ENCODE data around the gene SLC34A2. TPM values are rescaled to one million over a fixed set of nuclear protein-coding genes. Genes with fewer than 3 reads are reported as not detected.
"Not testable (repeated sequence)": the region's sequence is repeated elsewhere in the genome, so short reads cannot be mapped to it uniquely, and the experiment has no call there.

The SLC34A2 gene, protein sequence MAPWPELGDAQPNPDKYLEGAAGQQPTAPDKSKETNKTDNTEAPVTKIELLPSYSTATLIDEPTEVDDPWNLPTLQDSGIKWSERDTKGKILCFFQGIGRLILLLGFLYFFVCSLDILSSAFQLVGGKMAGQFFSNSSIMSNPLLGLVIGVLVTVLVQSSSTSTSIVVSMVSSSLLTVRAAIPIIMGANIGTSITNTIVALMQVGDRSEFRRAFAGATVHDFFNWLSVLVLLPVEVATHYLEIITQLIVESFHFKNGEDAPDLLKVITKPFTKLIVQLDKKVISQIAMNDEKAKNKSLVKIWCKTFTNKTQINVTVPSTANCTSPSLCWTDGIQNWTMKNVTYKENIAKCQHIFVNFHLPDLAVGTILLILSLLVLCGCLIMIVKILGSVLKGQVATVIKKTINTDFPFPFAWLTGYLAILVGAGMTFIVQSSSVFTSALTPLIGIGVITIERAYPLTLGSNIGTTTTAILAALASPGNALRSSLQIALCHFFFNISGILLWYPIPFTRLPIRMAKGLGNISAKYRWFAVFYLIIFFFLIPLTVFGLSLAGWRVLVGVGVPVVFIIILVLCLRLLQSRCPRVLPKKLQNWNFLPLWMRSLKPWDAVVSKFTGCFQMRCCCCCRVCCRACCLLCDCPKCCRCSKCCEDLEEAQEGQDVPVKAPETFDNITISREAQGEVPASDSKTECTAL
- under 1 TPM in 1 of 2 donors, not detected in 1; 0.19 TPM for total RNA-seq
- long read RNA-seq, donor 1 = 0 reads
- long read RNA-seq, donor 2 = 0 reads

DNA sequence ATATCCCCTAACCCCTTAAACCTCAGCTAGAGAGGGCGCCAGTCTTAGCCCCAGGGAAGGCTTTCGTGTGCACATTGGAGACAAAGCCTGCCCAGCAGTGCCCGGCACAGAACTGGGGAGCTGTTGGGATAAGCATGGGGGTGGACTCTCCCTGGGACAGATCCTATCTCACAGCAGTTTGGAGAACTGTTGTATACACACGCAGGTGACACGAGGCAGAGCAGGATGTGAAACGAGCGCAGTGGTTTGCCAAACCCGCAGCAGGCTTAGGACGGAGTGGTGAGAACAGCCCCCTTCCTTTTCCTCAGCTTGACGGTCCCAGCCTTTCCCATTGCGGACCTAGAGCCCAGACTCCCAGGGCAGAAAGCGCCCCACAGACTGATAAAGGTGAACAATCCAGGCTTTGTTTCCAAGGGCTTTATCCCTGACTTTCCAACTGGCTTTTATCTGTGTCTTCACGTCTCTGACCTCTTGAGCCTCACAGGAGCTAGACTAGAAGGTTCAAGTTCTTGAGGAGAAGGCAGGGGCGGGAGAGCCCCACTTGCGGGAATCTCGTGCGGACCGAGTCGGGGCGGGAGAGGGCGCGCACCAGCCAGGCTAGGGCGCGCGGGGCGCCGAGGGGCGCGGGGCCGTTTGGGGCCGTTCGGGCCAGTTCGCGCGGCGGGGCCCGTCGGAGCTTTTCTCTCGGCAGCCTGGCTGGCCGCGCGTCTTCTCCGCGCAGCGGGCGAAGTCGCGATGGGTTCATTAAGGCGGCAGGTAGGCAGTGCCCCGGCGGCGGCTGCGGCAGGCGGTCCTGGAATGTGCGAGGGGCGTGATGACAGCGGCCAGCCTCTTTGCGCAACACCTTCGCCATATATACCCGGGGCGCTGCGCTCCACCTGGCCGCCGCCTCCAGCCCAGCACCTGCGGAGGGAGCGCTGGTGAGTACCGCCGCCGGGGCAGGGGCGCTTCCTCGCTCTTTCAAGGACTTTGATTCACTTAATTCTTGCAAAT is at the start of gene SLC34A2:
Gene SLC34A2 (plus strand): TSS at position 881 of the 993 bp plus-strand sequence. CDS start 6,650 bp downstream, outside the sequence.
- DNase-seq (ENCODE audit: low spot score) = peak; percentile 34
- intact Hi-C loops (cut with DNase I) = loop anchor here in 1 of 2 donors (5.0 kb wide), 1 partner anchor 1923 kb away; no protein-coding TSS in a partner anchor

- DNase-seq (ENCODE audit: low spot score) = no peak
- intact Hi-C loops (cut with DNase I) = no loop called here
Measured at GRCh38 chr4:25608644-25609043, 47.0 kb upstream of the SLC34A2 start.

- DNase-seq (ENCODE audit: low spot score) = no peak
- intact Hi-C loops (cut with DNase I) = no loop called here
Measured at GRCh38 chr4:25609976-25610375, 45.7 kb upstream of the SLC34A2 start.

GRCh38 chr4:25613613-25614012 is 42.0 kb upstream of the SLC34A2 start:
- intact Hi-C loops (cut with DNase I) = not testable (repeated sequence)

GRCh38 chr4:25614807-25615206 is 40.8 kb upstream of the SLC34A2 start:
- intact Hi-C loops (cut with DNase I) = no loop called here
- DNase-seq (ENCODE audit: low spot score) = no peak

More at GRCh38 chr4:25613613-25614012, 42.0 kb upstream of the SLC34A2 start:
- DNase-seq (ENCODE audit: low spot score) = not testable (repeated sequence)

DNA sequence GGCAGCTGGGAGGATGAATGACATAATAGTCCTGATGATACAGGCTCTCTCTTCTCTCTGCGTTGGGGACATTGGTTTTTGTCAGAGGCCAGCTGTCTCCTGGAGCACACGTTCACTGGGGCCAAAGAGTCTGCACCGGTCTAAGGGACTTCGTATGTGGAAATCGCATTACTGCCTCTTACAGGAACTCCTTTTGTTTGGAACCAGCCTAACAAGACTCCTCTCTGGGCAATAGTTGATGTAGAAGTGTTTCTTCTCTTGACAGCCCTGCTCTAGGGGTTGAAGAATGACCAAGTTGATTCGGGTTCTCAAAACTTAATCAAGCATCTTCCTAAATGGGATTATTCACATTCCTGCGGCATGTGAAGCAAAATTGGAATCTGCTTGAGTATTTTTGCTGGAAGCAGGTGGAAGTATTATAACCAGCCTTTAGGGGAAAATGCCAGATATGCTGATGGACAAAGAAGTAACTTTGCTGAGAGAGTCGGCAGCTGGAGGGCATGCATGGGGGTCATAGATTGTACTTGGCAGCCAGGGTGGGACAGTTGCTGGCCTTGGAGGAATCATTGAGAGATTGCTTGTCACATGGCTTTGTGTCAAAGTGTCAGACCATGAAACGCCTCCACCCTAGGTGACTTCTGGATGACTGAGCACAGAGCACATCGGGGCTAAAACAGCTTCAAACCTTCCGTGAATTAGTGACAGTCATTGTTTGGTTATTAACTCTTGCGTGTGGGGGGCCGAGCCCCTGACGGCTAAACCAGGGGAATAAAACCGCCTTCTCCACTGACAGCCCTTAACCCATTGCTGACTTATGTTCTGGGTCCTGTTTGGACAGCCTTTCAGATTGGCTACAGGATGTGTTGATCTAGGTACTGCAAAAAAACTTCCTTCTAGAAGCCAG is 34.4 kb upstream of the SLC34A2 start:
- intact Hi-C loops (cut with DNase I) = loop anchor here in 1 of 2 donors (10.0 kb wide), 1 partner anchor 344 kb away; no protein-coding TSS in a partner anchor
- DNase-seq (ENCODE audit: low spot score) = no peak

GRCh38 chr4:25624616-25625015 is 31.0 kb upstream of the SLC34A2 start:
- intact Hi-C loops (cut with DNase I) = loop anchor here in 1 of 2 donors (10.0 kb wide), 1 partner anchor 340 kb away; no protein-coding TSS in a partner anchor
- no peak for DNase-seq (ENCODE audit: low spot score)

GRCh38 chr4:25628451-25628850 is 27.2 kb upstream of the SLC34A2 start:
- intact Hi-C loops (cut with DNase I) = loop anchor here in 1 of 2 donors (10.0 kb wide), 1 partner anchor 336 kb away; no protein-coding TSS in a partner anchor
- no peak for DNase-seq (ENCODE audit: low spot score)

DNA sequence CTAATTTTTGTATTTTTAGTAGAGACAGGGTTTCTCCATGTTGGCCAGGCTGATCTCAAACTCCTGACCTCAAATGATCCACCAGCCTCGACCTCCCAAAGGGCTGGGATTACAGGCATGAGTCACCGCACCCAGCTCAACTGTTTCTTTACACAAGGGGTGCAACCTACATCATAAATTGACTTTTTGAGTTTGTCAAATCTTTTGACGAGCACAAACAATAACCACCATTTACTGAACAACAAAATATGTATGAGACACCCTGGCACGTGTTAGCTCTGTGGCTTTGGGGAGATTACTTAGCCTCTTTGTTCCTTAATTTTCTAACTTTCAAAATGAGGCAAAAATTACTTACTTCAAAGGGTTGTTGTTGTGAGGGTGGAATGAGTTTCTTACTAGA is 23.5 kb upstream of the SLC34A2 start:
- no peak for DNase-seq (ENCODE audit: low spot score)
- intact Hi-C loops (cut with DNase I) = no loop called here

DNA sequence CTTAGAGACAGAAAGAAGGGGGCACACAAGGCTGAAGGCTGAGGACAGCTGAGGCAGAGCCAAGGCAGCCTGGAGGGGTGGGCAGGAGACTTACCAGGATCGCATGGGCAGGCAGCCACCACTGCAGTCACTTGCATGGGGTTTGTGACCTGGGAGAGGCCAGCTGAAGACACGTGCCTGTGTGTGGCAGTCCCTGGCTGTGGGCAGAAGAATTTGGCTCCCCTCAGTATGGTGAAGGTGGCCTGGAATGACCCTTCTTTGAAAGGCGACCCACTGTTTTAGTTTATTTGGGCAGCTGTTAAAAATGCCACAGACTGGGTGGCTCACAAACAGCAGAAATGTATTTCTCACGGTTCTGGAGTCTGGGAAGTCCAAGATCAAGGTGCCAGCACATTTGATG is 22.1 kb upstream of the SLC34A2 start:
- intact Hi-C loops (cut with DNase I) = no loop called here

DNA sequence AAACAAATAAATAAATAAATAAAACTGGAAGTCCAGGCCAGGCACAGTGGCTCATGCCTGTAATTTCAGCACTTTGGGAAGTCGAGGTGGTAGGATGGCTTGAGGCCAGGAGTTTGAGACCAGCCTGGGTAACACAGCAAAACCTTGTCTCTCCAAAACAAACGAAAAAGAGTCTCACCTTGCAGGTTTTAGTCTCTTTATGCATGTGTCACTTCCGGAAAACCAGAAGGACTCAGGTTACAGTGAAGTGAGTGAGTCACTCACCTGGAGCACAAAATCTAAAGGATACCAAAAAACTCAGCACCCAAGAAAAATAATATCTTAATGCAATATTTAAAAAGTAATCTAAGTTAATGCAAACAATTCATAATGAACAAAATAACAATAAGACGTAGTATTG is 20.1 kb upstream of the SLC34A2 start:
- intact Hi-C loops (cut with DNase I) = no loop called here
- DNase-seq (ENCODE audit: low spot score) = no peak

More for the DNA sequence above, 22.1 kb upstream of the SLC34A2 start:
- DNase-seq (ENCODE audit: low spot score) = no peak

DNA sequence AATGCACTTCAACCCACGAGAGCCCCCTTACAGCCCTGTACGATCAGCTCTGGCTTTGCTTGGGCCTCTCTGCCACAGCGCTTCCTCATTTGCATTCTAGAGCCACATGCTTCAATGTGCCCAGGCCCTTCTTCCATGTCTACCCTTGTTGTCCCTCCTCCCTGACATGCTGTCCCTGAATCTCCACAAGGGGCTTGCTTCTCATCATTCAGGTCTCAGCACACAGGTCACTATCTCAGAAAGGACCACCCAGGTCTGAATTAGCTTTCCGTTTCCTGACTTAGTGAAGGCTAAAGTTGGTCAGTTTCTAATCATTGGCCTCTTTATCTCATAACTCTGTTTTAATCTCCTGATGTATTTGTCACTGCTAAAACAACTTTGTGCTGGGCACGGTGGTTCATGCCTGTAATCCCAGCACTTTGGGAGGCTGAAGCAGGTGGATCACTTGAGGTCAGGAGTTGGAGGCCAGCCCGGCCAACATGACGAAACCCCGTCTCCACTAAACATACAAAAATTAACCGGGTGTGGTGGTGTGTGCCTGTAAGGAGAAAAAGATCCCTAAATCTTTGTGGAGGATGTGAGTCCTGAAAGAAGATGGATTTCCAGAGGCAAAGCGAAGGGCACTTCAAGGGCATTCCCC is 17.9 kb upstream of the SLC34A2 start:
- intact Hi-C loops (cut with DNase I) = no loop called here
- DNase-seq (ENCODE audit: low spot score) = no peak

DNA sequence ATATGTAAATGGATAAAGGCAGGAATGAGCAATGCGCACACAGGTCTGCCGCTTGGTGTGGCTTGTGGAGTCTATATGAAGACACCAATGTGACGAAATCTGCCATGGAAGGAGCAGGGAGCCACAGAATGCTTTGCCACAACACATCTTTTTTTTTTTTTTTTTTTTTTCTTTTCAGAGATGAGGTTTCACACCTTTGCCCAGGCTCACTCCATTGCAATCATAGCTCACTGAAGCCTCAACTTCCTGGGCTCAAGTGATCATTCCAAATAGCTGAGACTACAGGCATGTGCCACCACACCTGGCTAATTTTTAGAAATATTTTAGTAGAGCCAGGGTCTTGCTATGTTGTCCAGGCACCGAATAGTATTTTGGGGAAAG is 17.4 kb upstream of the SLC34A2 start:
- intact Hi-C loops (cut with DNase I) = no loop called here
- DNase-seq (ENCODE audit: low spot score) = no peak

- no peak for DNase-seq (ENCODE audit: low spot score)
- intact Hi-C loops (cut with DNase I) = no loop called here
Measured at GRCh38 chr4:25638806-25639205, 16.8 kb upstream of the SLC34A2 start.

GRCh38 chr4:25650311-25650710 is 5.3 kb upstream of the SLC34A2 start:
- intact Hi-C loops (cut with DNase I) = no loop called here
- no peak for DNase-seq (ENCODE audit: low spot score)

DNA sequence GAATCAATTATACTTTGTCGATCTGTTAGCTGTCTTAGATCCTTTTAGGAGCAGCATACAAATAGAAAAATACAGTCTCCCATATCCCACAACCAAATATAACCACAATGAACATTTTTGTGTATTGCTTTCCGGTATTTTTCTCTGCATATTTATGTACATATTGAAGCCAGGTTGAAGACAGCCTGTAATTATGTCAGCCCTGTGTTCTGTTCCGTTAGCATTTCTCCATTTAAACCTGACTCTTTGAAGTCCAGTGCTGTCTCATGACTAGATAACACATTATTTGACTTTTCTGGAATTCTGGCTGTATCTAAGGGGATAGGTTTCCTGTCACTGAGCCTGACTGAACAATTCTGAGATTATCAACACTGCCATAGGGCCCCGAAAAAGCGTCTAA is 4.0 kb upstream of the SLC34A2 start:
- no peak for DNase-seq (ENCODE audit: low spot score)
- intact Hi-C loops (cut with DNase I) = no loop called here

Data from posterior vena cava (tissue), 2 donors.